Measurements from ENCODE around the gene PPP1CC. TPM values are rescaled to one million over a fixed set of nuclear protein-coding genes. Genes with fewer than 3 reads are reported as not detected.

Gene PPP1CC
- total and polyA plus RNA-seq, 2 donors from 2014 or later: 57.0 to 82.3 TPM

DNA sequence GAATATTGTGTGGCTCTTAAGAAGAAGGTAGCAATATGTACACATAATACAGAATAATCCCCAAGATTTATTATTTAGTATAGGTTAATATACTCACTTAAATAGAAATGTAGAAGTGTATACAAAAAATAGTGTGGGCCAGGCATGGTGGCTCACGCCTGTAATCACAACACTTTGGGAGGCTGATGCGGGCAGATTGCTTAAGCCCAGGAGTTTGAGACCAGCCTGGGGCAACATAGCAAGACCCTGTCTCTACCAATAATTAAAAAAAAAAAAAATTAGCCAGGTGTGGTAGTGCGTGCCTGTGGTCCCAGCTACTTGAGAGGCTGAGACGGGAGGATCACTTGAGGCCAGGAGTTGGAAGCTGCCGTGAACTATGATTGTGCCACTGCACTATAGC is 38.5 kb downstream of the PPP1CC start:
- FAIRE-seq: no peak
- TF ChIP-seq, protein P1, sequence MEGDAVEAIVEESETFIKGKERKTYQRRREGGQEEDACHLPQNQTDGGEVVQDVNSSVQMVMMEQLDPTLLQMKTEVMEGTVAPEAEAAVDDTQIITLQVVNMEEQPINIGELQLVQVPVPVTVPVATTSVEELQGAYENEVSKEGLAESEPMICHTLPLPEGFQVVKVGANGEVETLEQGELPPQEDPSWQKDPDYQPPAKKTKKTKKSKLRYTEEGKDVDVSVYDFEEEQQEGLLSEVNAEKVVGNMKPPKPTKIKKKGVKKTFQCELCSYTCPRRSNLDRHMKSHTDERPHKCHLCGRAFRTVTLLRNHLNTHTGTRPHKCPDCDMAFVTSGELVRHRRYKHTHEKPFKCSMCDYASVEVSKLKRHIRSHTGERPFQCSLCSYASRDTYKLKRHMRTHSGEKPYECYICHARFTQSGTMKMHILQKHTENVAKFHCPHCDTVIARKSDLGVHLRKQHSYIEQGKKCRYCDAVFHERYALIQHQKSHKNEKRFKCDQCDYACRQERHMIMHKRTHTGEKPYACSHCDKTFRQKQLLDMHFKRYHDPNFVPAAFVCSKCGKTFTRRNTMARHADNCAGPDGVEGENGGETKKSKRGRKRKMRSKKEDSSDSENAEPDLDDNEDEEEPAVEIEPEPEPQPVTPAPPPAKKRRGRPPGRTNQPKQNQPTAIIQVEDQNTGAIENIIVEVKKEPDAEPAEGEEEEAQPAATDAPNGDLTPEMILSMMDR (IDR thresholded peaks at IDR 0.05; ENCODE audit: borderline replicate concordance, extremely low read depth, insufficient read depth): no peak
- DNase-seq: no peak

DNA sequence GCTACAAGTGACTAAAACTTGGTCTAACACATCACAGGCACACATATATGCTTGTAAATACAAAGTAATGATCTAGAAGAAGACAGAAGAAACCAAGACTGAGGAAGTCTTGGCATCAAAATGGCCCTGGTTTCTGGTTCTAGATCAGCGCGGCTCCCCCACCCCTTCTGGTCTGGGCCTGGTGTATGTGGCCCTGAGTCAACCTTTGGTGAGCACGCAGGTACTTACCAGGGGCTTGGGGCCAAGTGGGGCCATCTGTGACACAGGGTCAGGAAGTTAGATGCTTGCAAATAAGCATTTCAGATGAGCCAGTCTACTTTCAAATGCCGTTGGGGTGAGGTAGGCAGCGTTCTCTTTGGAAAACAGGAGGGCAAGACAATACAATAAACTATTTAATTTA is 40.6 kb downstream of the PPP1CC start:
- TF ChIP-seq, protein P1 (IDR thresholded peaks at IDR 0.05; ENCODE audit: borderline replicate concordance, extremely low read depth, insufficient read depth): no peak
- Histone ChIP-seq H3K36me3 (ENCODE audit: control insufficient read depth in 2 of 3, insufficient read depth in 3 of 3, low read length in 3 of 3) (no peaks in the 10 kb centered on the region), H3K4me1 (ENCODE audit: control insufficient read depth in 2 of 3, insufficient read depth in 2 of 3, low read depth in 1 of 3, low read length in 3 of 3) (peaks cover 0 to 4% (median 0%) of the 10 kb centered on the region in 3 donors), H3K27me3 (ENCODE audit: control insufficient read depth, insufficient read depth, low read length) (no peaks in the 10 kb centered on the region), H3K9me3 (ENCODE audit: control insufficient read depth in 2 of 3, insufficient read depth in 1 of 3, low read length in 3 of 3) (no peaks in the 10 kb centered on the region), H3K9ac (ENCODE audit: low read length in 3 of 3) (no peak overlapping the region), H3K4me3 (ENCODE audit: low read length in 3 of 3) (no peak overlapping the region), H3K27ac (ENCODE audit: low read depth in 2 of 2, low read length in 2 of 2) (no peak overlapping the region)
- DNase-seq: no peak
- FAIRE-seq: no peak
- intact Hi-C loops (cut with DNase I): no loop called here

More for the DNA sequence above, 38.5 kb downstream of the PPP1CC start:
- intact Hi-C loops (cut with DNase I): no loop called here
- Histone ChIP-seq H3K27me3 (ENCODE audit: control insufficient read depth, insufficient read depth, low read length) (no peaks in the 10 kb centered on the region), H3K4me1 (ENCODE audit: control insufficient read depth in 2 of 3, insufficient read depth in 2 of 3, low read depth in 1 of 3, low read length in 3 of 3) (no peaks in the 10 kb centered on the region), H3K27ac (ENCODE audit: low read depth in 2 of 2, low read length in 2 of 2) (no peak overlapping the region), H3K4me3 (ENCODE audit: low read length in 3 of 3) (no peak overlapping the region), H3K36me3 (ENCODE audit: control insufficient read depth in 2 of 3, insufficient read depth in 3 of 3, low read length in 3 of 3) (no peaks in the 10 kb centered on the region), H3K9me3 (ENCODE audit: control insufficient read depth in 2 of 3, insufficient read depth in 1 of 3, low read length in 3 of 3) (no peaks in the 10 kb centered on the region), H3K9ac (ENCODE audit: low read length in 3 of 3) (no peak overlapping the region)

DNA sequence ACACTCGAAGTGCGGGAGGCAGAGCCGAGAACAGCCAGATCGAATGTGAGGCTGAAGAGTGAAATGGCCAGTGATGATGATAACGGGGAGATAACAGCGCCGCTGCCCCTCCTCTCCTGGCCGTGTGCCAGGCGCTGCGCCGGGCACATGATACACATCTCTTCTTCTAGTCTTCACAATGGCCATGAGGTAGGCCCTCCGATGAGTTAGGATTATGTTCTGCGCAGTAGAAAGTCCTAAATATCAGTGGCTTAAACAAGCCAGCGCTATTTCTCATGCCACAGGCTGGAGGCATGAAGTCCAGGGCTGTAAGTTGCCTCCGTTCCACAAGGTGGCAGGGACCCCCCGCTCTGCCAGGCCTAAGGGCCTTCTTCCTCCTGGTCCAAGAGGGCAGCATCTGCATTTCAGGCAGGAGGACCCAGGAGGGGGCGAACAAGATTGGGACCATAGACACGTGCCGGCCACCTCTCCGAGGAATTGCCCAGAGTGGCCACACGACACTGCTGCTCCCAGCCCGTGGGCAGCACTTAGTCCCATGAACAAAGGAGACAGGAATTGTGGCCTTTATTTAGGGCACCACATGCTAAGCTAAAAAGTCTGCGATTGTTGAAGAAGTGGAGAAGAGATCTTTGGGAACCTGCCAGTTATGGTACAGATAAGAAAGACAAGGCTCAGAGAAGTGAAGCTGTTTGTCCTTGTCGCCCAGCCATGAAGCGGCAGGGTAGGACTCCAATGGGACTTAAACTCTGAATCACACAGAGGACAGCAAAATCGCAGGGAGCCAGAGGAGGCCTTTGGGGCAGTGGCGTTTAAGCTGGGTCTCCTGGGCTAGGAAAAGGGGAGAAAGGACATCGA is 42.9 kb downstream of the PPP1CC start:
- H3K4me1 ChIP-seq (ENCODE audit: control insufficient read depth in 2 of 3, insufficient read depth in 2 of 3, low read depth in 1 of 3, low read length in 3 of 3): peaks cover 0 to 4% (median 0%) of the 10 kb centered on the region in 3 donors
- no peak for FAIRE-seq
- no peak overlapping the region for H3K9ac ChIP-seq (ENCODE audit: low read length in 3 of 3)
- no peaks in the 10 kb centered on the region for H3K36me3 ChIP-seq (ENCODE audit: control insufficient read depth in 2 of 3, insufficient read depth in 3 of 3, low read length in 3 of 3)
- no peak overlapping the region for H3K4me3 ChIP-seq (ENCODE audit: low read length in 3 of 3)
- TF ChIP-seq, protein P1 (IDR thresholded peaks at IDR 0.05; ENCODE audit: borderline replicate concordance, extremely low read depth, insufficient read depth): no peak
- intact Hi-C loops (cut with DNase I): no loop called here
- DNase-seq: peak in 1 of 5 donors; percentile 40
- H3K27ac ChIP-seq (ENCODE audit: low read depth in 2 of 2, low read length in 2 of 2): no peak overlapping the region
- H3K27me3 ChIP-seq (ENCODE audit: control insufficient read depth, insufficient read depth, low read length): no peaks in the 10 kb centered on the region
- H3K9me3 ChIP-seq (ENCODE audit: control insufficient read depth in 2 of 3, insufficient read depth in 1 of 3, low read length in 3 of 3): no peaks in the 10 kb centered on the region
